Keratinocyte (primary cell): Measurements from ENCODE around the gene SKAP1. TPM values are rescaled to one million over a fixed set of nuclear protein-coding genes. Genes with fewer than 3 reads are reported as not detected.

ENCODE experiments used
- DNase-seq: peaks from one replicate; pipeline ENCODE4 v3.0.0-alpha.2; 2011; ENCODE audit warnings: low read depth, missing footprints, low spot score
- FAIRE-seq: peaks from 2 replicates; lab custom pipeline; 2011; peaks lifted over from hg19 to GRCh38; lab: Jason Lieb, UNC
- H2AFZ ChIP-seq: 2 replicates; pipeline ENCODE4 v1.6.0; 2012; ENCODE audit warnings: low read length, control low read depth, inconsistent platforms; ENCODE audit not compliant: control insufficient read depth
- H3K27ac ChIP-seq: 2 replicates; pipeline ENCODE4 v1.5.1; 2011; ENCODE audit warnings: low read length; ENCODE audit not compliant: control insufficient read depth, insufficient read depth
- H3K27me3 ChIP-seq: 3 replicates; pipeline ENCODE4 v1.6.0; 2011; ENCODE audit warnings: low read length; ENCODE audit not compliant: control insufficient read depth, insufficient read depth; ENCODE audit errors: extremely low read depth
- H3K36me3 ChIP-seq, 2 experiments: 2 replicates in 1 of 2; 3 replicates in 1 of 2; pipeline ENCODE4 v1.5.1; 2011; ENCODE audit warnings: low read length in 2 of 2, mild to moderate bottlenecking in 1 of 2; ENCODE audit not compliant: control insufficient read depth in 2 of 2, insufficient read depth in 2 of 2; ENCODE audit errors: extremely low read depth in 1 of 2
- H3K4me1 ChIP-seq: 3 replicates; pipeline ENCODE4 v1.5.1; 2011; ENCODE audit warnings: low read length; ENCODE audit not compliant: control insufficient read depth, insufficient read depth; ENCODE audit errors: extremely low read depth
- H3K4me2 ChIP-seq: 3 replicates; pipeline ENCODE4 v1.6.0; 2011; ENCODE audit warnings: low read depth, low read length; ENCODE audit not compliant: control insufficient read depth, insufficient read depth; ENCODE audit errors: extremely low read depth
- H3K4me3 ChIP-seq, 3 experiments: fragments of 200-600 bp in 1 of 3; sonication (generic) in 1 of 3; 2 replicates in 2 of 3; 3 replicates in 1 of 3; pipeline ENCODE4 v1.5.1; 2011 to 2016; ENCODE audit warnings: low read length in 3 of 3, mild to moderate bottlenecking in 3 of 3, control low read depth in 2 of 3, inconsistent platforms in 1 of 3, low read depth in 1 of 3, mixed read lengths in 1 of 3, mixed run types in 1 of 3, moderate library complexity in 1 of 3; ENCODE audit not compliant: control insufficient read depth in 2 of 3, insufficient read depth in 2 of 3; ENCODE audit errors: extremely low read depth in 1 of 3
- H3K79me2 ChIP-seq: 2 replicates; pipeline ENCODE4 v1.6.0; 2012; ENCODE audit warnings: low read length; ENCODE audit not compliant: control insufficient read depth, insufficient read depth
- H3K9ac ChIP-seq: 3 replicates; pipeline ENCODE4 v1.6.0; 2011; ENCODE audit warnings: low read length; ENCODE audit not compliant: control insufficient read depth, insufficient read depth; ENCODE audit errors: extremely low read depth
- H3K9me1 ChIP-seq: 3 replicates; pipeline ENCODE4 v1.6.0; 2011; ENCODE audit warnings: low read length; ENCODE audit not compliant: control insufficient read depth, insufficient read depth; ENCODE audit errors: extremely low read depth
- H3K9me3 ChIP-seq: 2 replicates; pipeline ENCODE4 v1.5.1; 2012; ENCODE audit warnings: low read depth, low read length; ENCODE audit not compliant: control insufficient read depth
- H4K20me1 ChIP-seq: 3 replicates; pipeline ENCODE4 v1.6.0; 2011; ENCODE audit warnings: low read length; ENCODE audit not compliant: control insufficient read depth, insufficient read depth; ENCODE audit errors: extremely low read depth
- EZH2 ChIP-seq: IDR thresholded peaks from one replicate; pipeline ENCODE4 v1.6.1; 2012; ENCODE audit warnings: inconsistent platforms, mild to moderate bottlenecking, low read length, moderate library complexity
- dilution Hi-C: fragments of 300-500 bp; cut with MboI; formaldehyde crosslinking; loops from one replicate; pipeline ENCODE4 v1.7.0; 2020; ENCODE audit warnings: low sequenced_read_pairs; ENCODE audit not compliant: extremely low pct_ligation_motif_present
- polyA plus RNA-seq, 5 experiments: library from polyadenylated mRNA; depleted of rRNA in 3 of 5; stranded (reverse) in 3 of 5; stranded (forward) in 1 of 5; unstranded in 1 of 5; fragments of >200 nt; gene quantifications; 1 replicate in 1 of 5; 2 replicates in 3 of 5; 3 replicates in 1 of 5; pipeline versions ENCODE4 v1.2.1 to v1.2.3, GENCODE V29; 2011 to 2012; ENCODE audit warnings: missing spikeins in 2 of 5, low read depth in 1 of 5, low replicate concordance in 1 of 5
- TF ChIP-seq, protein P1 (sequence below), 3 experiments: IDR thresholded peaks in 1 of 3; conservative IDR thresholded peaks in 1 of 3; optimal IDR thresholded peaks in 1 of 3; 2 replicates in 2 of 3; 3 replicates in 1 of 3; pipeline versions ENCODE3 to v1.5.1; 2011; ENCODE audit warnings: low read length in 3 of 3, mild to moderate bottlenecking in 3 of 3, moderate library complexity in 2 of 3, control low read depth in 1 of 3, inconsistent platforms in 1 of 3; ENCODE audit not compliant: insufficient read depth in 2 of 3; ENCODE audit errors: extremely low read depth in 1 of 3

The SKAP1 gene
- polyA plus RNA-seq, 1 donor (not counting 4 experiments of a cell fraction or from before 2014, with no cell fraction given), result not detected

DNA sequence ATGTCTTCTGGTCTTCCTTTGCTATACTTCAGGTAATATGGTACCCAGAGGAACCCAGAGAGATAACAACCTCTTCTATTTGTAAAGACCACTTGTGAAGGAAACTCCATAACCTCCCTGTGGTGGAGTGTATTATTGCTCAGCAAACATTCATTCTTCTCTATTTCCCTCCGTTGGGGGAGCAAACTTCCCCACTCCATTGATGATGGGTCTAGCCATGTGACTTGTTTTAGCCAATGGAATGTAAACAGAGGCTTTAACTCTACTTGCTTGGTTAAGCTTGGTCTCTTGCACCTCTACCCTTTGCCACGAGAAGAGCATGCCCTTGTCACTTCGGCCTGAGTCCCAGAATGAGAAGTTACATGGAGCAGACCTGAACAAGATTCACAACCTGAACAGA, 30.0 kb upstream of the SKAP1 start:
- Histone ChIP-seq H3K9ac (no peak overlapping the region), H3K9me3 (no peaks in the 10 kb centered on the region), H3K27me3 (peaks cover under 1% of the 10 kb centered on the region), H2AFZ (no peak overlapping the region), H3K4me3 (no peak overlapping the region), H4K20me1 (no peaks in the 10 kb centered on the region), H3K4me1 (peaks cover 10% of the 10 kb centered on the region), H3K4me2 (no peak overlapping the region), H3K9me1 (no peaks in the 10 kb centered on the region), H3K79me2 (no peaks in the 10 kb centered on the region), H3K27ac (no peak overlapping the region), H3K36me3 (no peaks in the 10 kb centered on the region)
- TF ChIP-seq EZH2, result no peak
- TF ChIP-seq, protein P1, sequence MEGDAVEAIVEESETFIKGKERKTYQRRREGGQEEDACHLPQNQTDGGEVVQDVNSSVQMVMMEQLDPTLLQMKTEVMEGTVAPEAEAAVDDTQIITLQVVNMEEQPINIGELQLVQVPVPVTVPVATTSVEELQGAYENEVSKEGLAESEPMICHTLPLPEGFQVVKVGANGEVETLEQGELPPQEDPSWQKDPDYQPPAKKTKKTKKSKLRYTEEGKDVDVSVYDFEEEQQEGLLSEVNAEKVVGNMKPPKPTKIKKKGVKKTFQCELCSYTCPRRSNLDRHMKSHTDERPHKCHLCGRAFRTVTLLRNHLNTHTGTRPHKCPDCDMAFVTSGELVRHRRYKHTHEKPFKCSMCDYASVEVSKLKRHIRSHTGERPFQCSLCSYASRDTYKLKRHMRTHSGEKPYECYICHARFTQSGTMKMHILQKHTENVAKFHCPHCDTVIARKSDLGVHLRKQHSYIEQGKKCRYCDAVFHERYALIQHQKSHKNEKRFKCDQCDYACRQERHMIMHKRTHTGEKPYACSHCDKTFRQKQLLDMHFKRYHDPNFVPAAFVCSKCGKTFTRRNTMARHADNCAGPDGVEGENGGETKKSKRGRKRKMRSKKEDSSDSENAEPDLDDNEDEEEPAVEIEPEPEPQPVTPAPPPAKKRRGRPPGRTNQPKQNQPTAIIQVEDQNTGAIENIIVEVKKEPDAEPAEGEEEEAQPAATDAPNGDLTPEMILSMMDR (optimal IDR thresholded peaks at IDR 0.05 in 1 of 3, IDR thresholded peaks at IDR 0.05 in 1 of 3, conservative IDR thresholded peaks at IDR 0.05 in 1 of 3; ENCODE audit: extremely low read depth in 1 of 3, insufficient read depth in 2 of 3, low read length in 3 of 3), result no peak
- DNase-seq, result no peak
- dilution Hi-C loops, result no loop called here
- no peak for FAIRE-seq

DNA sequence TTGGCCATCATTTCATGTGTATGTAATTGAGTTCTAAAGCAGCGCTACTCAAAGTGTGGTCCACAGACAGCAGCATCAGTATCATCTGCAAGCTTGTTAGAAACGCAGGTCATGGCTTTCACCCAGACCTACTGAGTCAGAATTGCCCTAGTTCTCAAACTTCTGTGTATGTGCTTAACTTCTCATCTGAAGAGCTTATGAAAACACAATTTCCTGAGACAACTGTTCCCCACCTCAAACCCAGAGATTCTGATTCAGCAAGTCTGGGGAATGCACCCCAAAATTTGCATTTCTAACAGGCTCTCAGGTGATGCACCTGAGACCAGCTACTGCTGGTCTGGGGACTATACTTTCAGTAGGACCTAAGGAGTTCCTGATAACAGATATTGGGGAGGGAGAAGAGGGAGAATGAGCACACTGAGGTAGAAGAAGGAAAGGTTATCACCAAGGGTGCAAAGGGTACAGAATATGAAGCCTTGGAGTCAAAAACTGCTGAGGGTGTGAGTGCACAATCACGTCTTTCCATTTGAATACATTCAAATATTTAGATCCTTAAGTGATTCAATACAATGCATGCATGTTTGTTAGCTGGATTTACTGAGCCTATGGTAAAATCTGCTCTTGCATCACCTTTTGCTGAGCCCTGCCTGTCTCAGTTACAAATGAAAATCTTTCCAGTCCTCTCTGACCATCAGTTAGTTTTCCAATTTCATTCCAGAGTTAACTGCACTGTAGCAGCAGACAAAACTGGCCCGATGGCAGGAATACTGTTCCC, 29.2 kb upstream of the SKAP1 start:
- no peak overlapping the region for H3K4me3 ChIP-seq
- no peaks in the 10 kb centered on the region for H3K9me1 ChIP-seq
- no peak overlapping the region for H2AFZ ChIP-seq
- dilution Hi-C loops, result no loop called here
- H3K9me3 ChIP-seq, result no peaks in the 10 kb centered on the region
- DNase-seq (no peak), FAIRE-seq (no peak)
- H3K27me3 ChIP-seq, result peaks cover 4% of the 10 kb centered on the region
- peaks cover 10% of the 10 kb centered on the region for H3K4me1 ChIP-seq
- no peak overlapping the region for H3K27ac ChIP-seq
- no peak for TF ChIP-seq EZH2
- TF ChIP-seq, protein P1 (optimal IDR thresholded peaks at IDR 0.05 in 1 of 3, IDR thresholded peaks at IDR 0.05 in 1 of 3, conservative IDR thresholded peaks at IDR 0.05 in 1 of 3; ENCODE audit: extremely low read depth in 1 of 3, insufficient read depth in 2 of 3, low read length in 3 of 3), result no peak
- no peaks in the 10 kb centered on the region for H3K36me3 ChIP-seq
- H3K79me2 ChIP-seq, result no peaks in the 10 kb centered on the region
- no peak overlapping the region for H3K9ac ChIP-seq
- no peak overlapping the region for H3K4me2 ChIP-seq
- no peaks in the 10 kb centered on the region for H4K20me1 ChIP-seq
